ENCODE data around the gene SLC7A11.

DNA sequence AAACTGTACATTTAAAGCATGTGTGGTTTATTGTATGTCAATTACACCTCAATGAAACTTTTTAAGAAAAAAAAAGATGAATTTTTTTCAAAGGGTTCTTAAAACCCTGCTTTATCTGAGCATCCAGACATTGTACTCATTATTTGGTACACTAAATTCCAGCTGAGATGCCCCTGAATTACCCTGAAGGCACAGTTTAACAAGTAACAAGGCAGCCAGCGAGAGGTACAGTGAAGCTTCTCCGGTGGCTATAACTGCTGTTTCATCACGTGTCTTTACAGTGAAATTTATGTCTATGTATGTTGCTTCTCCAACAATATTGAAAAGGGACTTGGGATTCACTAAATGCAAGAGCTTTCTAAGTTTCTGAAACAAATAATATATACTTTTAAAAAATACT, 15.8 kb downstream of the SLC7A11 start:
- TF ChIP-seq, protein P1, sequence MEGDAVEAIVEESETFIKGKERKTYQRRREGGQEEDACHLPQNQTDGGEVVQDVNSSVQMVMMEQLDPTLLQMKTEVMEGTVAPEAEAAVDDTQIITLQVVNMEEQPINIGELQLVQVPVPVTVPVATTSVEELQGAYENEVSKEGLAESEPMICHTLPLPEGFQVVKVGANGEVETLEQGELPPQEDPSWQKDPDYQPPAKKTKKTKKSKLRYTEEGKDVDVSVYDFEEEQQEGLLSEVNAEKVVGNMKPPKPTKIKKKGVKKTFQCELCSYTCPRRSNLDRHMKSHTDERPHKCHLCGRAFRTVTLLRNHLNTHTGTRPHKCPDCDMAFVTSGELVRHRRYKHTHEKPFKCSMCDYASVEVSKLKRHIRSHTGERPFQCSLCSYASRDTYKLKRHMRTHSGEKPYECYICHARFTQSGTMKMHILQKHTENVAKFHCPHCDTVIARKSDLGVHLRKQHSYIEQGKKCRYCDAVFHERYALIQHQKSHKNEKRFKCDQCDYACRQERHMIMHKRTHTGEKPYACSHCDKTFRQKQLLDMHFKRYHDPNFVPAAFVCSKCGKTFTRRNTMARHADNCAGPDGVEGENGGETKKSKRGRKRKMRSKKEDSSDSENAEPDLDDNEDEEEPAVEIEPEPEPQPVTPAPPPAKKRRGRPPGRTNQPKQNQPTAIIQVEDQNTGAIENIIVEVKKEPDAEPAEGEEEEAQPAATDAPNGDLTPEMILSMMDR (conservative IDR thresholded peaks at IDR 0.05; ENCODE audit: low read depth, low read length) = no peak
- TF ChIP-seq POLR2A (IDR thresholded peaks at IDR 0.05; ENCODE audit: low read depth, low read length) = no peak
- TF ChIP-seq, protein P2, sequence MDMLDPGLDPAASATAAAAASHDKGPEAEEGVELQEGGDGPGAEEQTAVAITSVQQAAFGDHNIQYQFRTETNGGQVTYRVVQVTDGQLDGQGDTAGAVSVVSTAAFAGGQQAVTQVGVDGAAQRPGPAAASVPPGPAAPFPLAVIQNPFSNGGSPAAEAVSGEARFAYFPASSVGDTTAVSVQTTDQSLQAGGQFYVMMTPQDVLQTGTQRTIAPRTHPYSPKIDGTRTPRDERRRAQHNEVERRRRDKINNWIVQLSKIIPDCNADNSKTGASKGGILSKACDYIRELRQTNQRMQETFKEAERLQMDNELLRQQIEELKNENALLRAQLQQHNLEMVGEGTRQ (IDR thresholded peaks at IDR 0.05; ENCODE audit: low read depth, low read length) = no peak

Data from IMR-90 (cell line).